GM18507 (cell line): ENCODE results near the gene ADD1.
A peak's percentile ranks its signal among the peaks of the same experiment; 100 is the strongest.

Experiments used
- DNase-seq: peaks from one replicate; pipeline ENCODE4 v3.0.0; 2011; ENCODE audit warnings: low read depth; ENCODE audit not compliant: insufficient read length; ENCODE audit errors: extremely low spot score
- FAIRE-seq: peaks from 2 replicates; lab custom pipeline; 2011; peaks lifted over from hg19 to GRCh38; lab: Jason Lieb, UNC

The ADD1 gene

GRCh38 chr4:2804449-2804972, 39.1 kb upstream of the ADD1 start:
- DNase-seq, result no peak
- FAIRE-seq, result no peak

GRCh38 chr4:2804973-2805501, 38.6 kb upstream of the ADD1 start:
- FAIRE-seq, result no peak
- DNase-seq, result no peak

GRCh38 chr4:2805712-2806389, 37.8 kb upstream of the ADD1 start:
- FAIRE-seq, result no peak

GRCh38 chr4:2806390-2807355, 37.0 kb upstream of the ADD1 start:
- no peak for FAIRE-seq
- DNase-seq, result no peak

More at GRCh38 chr4:2805712-2806389, 37.8 kb upstream of the ADD1 start:
- no peak for DNase-seq

- DNase-seq, result no peak
- no peak for FAIRE-seq
Measured at GRCh38 chr4:2807571-2807970, 36.1 kb upstream of the ADD1 start.

GRCh38 chr4:2808001-2808400, 35.6 kb upstream of the ADD1 start:
- FAIRE-seq (no peak), DNase-seq (no peak)

- DNase-seq (no peak), FAIRE-seq (no peak)
Measured at GRCh38 chr4:2809610-2810180, 33.9 kb upstream of the ADD1 start.

- no peak for DNase-seq
- no peak for FAIRE-seq
Measured at GRCh38 chr4:2810388-2810787, 33.3 kb upstream of the ADD1 start.

- DNase-seq, result peak; percentile 58
Measured at GRCh38 chr4:2811830-2812611, 31.6 kb upstream of the ADD1 start.

GRCh38 chr4:2812612-2813354, 30.9 kb upstream of the ADD1 start:
- peak; percentile 42 for FAIRE-seq
- no peak for DNase-seq

More at GRCh38 chr4:2811830-2812611, 31.6 kb upstream of the ADD1 start:
- FAIRE-seq, result peak; percentile 96

GRCh38 chr4:2813446-2814405, 29.9 kb upstream of the ADD1 start:
- FAIRE-seq (peak; percentile 71), DNase-seq (no peak)

GRCh38 chr4:2814627-2815270, 28.9 kb upstream of the ADD1 start:
- FAIRE-seq (no peak), DNase-seq (no peak)

GRCh38 chr4:2816401-2816954, 27.2 kb upstream of the ADD1 start:
- no peak for FAIRE-seq
- no peak for DNase-seq

- FAIRE-seq (no peak), DNase-seq (no peak)
Measured at GRCh38 chr4:2817137-2817536, 26.5 kb upstream of the ADD1 start.

GRCh38 chr4:2817701-2818350, 25.8 kb upstream of the ADD1 start:
- no peak for FAIRE-seq
- DNase-seq, result no peak

GRCh38 chr4:2818351-2818939, 25.2 kb upstream of the ADD1 start:
- FAIRE-seq (no peak), DNase-seq (no peak)
